HG03378 (cell line): ENCODE results near the gene OR10R2.

ENCODE experiments used
- ATAC-seq: cut with Tn5 transposase; IDR thresholded peaks from one replicate; pipeline ENCODE4 v1.9.1; 2021; ENCODE audit warnings: mild to moderate bottlenecking, moderate library complexity; ENCODE audit not compliant: unreplicated experiment

Gene OR10R2

DNA sequence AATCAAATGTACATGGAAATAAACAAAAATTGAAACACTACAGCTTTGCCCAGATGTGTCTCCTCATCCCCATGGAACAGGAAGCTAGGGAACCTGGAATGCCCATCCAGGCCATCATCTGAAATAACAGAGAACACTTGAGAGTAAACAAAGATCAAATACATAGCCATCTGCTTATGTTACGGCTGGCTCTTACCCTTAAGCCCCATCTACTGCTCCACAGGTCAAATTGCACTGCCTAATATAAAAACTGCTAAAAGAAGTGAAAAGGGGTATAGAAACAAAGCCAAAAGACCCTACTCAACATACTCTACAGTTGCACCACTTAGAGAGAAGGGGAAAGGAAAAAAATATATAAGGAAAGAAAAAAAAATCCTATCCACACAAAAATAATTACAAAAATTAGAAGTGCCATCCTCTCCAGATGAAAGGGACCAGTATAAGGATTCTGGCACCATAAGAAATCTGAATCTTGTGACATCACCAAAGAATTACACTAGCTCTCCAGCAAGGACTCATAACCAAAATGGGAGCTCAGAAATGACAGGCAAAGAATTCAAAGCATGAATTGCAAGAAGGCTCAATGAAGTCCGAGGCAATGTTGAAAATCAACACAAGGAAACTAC, 55.3 kb downstream of the OR10R2 start:
- no peak for ATAC-seq
